CD4-positive, alpha-beta T cell treated with Interferon alpha-2 for 1 hour (primary cell): ENCODE measurements around the gene TGFB2.

ENCODE experiments used
- DNase-seq, 2 donors: peaks; one replicate each; pipeline ENCODE4 v3.0.0-alpha.2; 2020 to 2022

The TGFB2 gene

DNA sequence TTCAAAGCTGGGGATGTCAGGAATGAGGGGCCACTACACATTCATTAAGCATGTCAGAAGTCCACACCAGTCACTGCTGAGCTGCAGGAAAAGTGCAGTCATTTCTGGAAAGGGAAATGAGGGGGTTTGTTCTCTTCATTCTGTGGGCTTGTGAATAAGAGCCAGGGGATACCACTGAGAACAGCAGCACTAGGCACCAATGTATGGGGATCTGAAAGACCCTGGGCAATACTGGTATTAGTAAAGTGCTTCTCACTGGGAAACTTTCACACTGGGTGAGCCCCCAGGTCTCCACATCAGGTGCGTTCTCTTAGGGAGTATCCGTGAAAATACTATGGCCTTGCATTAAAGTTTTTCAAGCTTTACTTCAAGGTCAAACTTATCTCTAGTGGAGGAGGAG lies 49.9 kb downstream of the TGFB2 start:
- DNase-seq: no peak

DNA sequence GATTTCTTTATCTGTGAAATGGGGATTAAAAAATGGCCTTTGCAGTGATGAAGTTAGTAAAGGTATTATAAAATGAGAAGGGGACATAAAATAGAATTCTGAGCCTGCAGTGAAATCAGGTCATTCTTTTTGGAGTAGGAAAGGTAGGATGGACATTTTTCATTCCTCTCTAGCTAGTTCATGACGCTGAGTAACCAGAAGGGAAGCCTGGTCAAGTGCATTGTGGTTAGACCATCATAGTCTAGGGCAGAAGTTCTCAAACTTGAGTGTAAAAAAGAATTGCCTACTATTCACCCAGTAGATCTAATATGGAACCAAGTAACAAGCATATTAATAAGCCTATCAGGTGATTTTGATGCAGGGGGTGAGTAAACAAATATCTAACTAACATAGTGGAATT lies 50.8 kb downstream of the TGFB2 start:
- DNase-seq: no peak

DNA sequence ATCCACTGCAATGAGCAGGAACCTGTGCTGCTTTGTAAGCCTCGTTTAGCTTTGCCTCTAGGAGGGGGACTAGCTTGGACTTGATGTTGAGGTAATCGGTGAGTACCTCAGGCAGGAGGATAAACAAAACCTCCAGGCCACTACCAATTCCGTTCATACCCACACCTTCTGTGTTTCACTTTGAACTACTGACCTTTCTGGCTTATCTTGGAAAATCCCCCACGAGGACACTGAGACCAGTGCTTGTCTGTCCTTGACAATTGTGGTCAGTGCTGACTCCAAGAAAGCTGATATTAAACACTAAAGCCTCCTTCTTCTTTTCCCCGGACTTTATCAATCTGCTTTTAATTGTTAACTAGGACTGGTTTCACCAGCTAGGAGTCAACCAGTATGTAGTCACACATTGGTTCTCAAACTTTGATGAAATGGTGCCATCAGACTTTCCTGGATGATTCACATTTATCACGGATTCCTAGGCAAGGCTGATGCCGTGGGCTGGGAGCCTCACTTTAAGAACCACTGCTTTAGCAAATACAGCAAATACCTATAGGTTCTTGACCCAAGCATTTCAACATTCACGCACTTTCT lies 52.7 kb downstream of the TGFB2 start:
- DNase-seq: no peak

DNA sequence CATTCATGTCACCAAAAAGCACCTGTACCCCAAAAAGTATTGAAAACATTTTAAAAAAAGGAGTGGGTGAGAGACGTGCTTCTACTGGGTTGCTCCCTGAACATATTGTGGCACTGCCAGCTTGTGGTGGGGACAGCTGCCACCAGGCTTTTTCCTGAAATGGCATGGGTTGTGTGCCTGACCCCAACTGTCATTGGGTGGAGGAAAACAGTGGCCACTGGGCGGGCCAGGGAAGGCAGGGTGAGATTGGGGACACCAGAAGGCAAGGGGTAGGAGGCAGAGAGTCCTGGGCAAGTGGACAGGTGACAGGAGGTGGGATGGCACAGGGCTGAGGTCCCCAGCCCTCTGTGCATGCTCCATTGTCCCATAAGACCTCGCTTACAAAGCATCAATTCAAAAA lies 55.5 kb downstream of the TGFB2 start:
- no peak for DNase-seq

DNA sequence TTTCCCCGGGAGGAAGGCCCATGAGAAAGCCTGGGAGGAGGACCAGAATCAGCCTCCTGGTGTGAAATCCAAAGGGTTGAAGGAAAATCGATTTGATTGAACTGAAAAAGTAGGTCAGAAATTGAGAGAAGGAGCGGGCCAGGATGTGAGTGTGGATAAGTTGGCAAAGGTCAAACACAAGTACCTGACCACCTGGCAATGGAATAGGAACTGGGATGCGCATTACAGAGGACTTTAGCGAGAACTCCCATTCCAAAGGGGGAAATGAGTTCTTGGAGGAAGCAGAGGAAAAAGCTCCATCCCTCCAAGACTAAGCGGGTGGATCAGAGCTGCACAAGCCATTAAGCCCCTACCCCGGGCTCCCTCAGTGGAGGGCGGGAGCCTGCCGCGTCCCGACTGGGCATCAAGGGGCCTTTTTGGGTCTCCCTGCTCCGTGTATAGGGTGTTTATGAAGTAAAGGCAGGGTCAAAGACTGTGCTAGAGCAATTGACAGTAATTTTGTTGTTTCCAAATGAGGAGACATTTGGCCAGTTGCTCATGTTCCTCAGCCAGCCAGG lies 56.4 kb downstream of the TGFB2 start:
- DNase-seq: no peak

- no peak for DNase-seq
Observed at GRCh38 chr1:218401998-218402785, 57.1 kb downstream of the TGFB2 start.

- no peak for DNase-seq
Observed at GRCh38 chr1:218402786-218403120, 57.6 kb downstream of the TGFB2 start.

GRCh38 chr1:218403300-218403699 lies 58.2 kb downstream of the TGFB2 start:
- DNase-seq: no peak

GRCh38 chr1:218407630-218408029 lies 62.5 kb downstream of the TGFB2 start:
- DNase-seq: no peak

DNA sequence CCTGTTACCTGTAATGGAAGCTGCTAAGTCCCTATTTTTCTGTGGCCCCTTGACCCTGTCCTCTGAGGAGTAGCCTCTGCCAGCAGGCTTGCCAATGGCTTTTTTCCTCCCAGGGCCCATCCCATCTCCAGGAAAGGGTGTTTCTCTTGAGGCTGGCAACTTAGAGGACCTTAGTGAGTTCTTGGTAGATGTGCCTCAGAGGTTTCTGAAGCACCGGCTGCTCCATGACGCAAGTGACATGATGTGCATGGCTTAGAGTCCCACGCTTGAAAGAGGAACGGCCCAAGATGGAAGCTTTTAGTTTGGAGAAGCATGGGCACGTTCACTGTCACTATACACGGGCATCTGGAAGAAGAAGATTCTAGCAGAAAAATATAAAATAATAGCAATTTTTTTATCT lies 63.0 kb downstream of the TGFB2 start:
- no peak for DNase-seq

DNA sequence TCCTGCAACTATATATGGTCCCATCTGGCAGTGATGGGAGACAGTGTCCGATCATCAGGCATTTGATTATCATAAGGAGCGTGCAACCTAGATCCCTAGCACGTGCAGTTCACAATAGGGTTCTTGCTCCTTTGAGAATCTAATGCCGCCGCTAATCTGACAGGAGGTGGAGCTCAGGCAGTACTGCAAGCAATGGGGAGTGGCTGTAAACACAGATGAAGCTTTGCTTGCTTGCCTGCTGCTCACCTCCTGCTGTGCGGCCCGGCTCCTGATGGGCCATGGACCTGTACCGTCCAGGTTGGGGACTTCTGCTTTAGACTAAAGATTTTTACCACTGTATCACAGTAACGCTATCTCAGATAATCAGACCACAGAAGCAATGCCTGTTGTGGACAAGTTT lies 63.8 kb downstream of the TGFB2 start:
- DNase-seq: no peak

DNA sequence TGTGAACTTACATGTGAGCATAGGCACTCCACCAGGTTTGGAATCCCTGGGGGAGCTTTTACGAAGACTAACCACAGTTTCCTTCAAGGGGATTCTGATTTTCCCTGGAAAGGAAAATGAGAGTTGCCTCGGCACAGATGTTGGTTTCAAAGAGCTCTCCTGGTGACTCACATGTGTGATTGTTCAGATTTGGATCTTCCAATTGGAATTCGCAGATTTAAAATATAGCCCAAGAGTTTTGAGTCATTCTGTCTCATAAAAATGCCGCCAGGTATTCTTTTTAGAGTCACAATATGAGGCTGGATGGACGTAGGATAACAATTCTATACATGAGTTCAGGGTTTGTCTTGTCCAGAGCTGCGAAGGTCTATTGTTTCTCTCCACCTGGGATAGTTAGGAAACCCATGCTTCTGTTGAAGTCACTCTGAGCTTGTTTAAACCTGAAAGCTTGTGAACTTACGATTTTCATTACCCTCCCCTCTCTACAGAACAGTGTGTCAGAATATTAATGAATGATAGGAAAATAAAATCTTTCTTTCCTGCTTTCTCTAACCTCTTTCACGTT lies 64.9 kb downstream of the TGFB2 start:
- no peak for DNase-seq

DNA sequence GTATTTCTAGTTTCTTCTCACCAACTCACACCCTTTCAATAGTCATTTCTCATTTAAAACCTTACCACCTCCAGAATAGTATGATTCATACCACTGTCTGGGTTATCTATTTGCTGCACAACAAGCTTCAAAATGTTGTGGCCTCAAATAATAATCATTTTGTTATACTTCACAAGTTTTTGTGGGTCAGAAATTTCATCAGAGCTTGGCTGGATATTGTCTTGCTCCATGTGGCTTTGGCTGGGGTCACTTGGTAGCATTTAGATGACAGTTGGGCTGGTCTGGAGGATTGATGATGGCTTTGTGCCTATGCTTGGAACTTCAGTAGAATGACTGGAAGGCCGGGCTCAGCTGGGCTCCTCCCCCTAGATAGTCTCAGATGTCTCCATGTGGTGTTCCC lies 66.0 kb downstream of the TGFB2 start:
- DNase-seq: no peak

DNA sequence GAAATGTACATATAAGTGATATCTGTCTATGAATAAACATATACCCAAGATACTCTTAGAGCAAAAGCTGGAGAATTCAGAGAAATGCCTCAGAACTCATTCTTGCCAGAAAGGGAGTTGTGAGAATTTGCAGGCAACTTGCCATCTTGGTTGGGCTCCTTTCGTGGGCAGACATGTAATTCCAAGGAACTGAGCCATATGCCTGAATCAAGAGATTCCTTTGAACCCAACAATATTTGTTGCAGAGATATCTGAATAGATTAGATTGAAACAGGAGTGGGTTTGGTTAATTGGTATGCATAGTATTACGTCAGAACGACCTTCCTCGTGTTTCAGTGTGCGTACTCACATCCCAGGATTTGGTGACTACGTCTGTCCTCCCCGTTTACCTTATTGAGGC lies 67.0 kb downstream of the TGFB2 start:
- DNase-seq: no peak

DNA sequence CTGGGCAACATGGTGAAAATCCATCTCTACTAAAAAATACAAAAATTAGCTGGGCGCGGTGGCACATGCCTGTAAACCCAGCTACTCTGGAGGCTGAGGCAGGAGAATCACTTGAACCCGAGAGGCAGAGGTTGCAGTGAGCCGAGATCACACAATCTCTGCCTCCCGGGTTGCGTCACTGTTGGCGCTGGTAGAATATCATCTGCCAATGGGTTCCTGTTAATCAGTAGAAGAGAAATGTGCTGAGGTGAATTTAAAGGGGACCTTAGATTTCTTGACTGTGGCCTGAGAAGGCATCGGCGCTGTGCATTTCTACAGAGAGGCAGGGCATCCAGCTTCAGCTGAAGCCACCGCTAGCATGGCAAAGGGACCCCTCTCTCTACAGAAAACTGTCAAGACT lies 68.0 kb downstream of the TGFB2 start:
- DNase-seq: no peak

DNA sequence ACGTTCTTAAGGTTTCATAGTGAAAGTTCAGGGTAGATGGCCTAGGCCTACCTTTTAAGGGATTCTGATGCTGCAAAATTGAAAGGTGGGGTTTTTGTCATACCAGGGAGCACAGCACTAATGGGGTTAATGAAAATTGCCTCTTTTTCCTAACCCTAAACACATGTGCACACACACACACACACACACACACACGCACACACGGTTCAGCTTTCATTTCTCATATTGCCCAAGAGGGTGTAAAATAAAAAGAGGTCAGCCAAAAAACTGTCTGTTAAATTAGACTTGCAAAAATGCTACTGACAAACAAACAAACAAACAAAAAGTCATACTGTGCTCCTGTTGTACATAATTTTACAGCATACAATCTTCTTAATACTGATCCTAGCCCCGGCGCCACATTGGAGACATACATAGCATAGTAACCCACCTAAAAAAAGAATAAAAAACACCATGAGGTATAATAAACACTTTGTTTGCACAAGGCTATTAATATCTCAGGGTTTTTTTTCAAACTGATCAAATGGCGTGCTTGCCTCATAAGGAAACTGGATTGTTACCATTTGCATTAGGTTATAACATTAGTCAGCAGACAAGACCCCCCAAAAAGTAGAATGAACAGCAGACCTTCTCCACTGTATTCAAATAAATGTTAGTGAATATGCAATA lies 69.1 kb downstream of the TGFB2 start:
- no peak for DNase-seq

- DNase-seq: no peak
Observed at GRCh38 chr1:218415726-218416125, 70.6 kb downstream of the TGFB2 start.

GRCh38 chr1:218421531-218421930 lies 76.4 kb downstream of the TGFB2 start:
- DNase-seq: no peak

GRCh38 chr1:218424502-218424901 lies 79.4 kb downstream of the TGFB2 start:
- DNase-seq: no peak

GRCh38 chr1:218425647-218426342 lies 80.7 kb downstream of the TGFB2 start:
- DNase-seq: no peak

DNA sequence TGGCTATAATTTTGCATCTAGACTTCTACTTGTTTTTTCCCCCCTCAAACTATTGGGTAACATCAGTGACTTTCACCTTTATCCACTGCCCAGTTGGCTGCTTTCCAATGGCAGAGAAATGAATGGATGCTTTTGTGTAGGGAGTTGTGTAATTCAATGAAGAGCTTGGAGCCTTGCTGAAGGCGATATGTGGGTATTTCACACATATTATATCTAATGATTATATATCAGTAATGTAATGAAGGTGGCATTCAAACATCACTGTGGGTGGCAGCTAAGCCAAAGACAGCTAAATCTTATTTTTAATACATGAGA lies 81.2 kb downstream of the TGFB2 start:
- no peak for DNase-seq

DNA sequence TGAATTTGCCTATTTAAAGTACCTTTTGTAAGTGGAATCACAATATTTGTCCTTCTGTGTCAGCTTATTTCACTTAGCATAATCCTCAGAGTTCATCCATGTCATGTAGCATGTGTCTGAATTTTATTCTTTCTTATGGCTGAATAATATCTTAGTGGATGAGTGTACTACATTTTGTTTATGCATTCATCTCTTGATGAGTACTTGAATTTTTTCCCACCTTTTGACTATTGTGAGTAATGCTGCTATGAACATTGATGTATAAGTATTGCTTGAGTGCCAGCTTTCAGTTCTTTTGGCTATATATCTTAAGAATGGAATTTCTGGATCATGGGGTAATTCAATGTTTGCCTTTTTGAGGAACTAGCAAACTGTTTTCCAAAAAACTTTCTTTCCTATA lies 84.2 kb downstream of the TGFB2 start:
- DNase-seq: no peak

DNA sequence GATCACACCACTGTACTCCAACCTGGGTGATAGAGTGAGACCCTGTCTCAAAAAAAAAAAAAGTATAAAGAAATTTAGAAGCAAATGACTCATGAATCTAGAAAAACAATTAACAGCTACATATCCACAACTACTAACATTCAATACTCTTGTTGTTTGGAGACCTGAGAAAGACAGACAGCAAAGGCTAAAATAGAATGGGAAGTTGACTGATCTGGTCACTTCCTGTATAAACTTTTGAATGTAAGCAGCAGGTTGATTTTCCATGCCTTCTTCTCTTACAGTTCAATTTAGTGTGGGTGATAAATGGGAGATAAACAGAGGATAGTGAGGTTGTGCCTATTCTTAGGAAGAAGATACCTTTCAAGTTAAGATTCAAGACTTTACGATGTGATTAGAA lies 85.2 kb downstream of the TGFB2 start:
- no peak for DNase-seq
